GM12892 (cell line): ENCODE measurements around the gene PRRC2B.

Experiments used
- POLR2A ChIP-seq: IDR thresholded peaks from 2 replicates; pipeline ENCODE4 v1.6.1; 2011; ENCODE audit warnings: low read depth, low read length, control low read depth
- POLR2AphosphoS5 ChIP-seq: IDR thresholded peaks from 2 replicates; pipeline ENCODE4 v1.6.1; 2011; ENCODE audit warnings: low read depth, low read length, control low read depth
- TAF1 ChIP-seq: IDR thresholded peaks from 2 replicates; pipeline ENCODE4 v1.6.1; 2011; ENCODE audit warnings: low read depth, mild to moderate bottlenecking, control low read depth, low read length, borderline replicate concordance

GRCh38 chr9:131518553-131518952 is 124.7 kb downstream of the PRRC2B start:
- TF ChIP-seq POLR2AphosphoS5 (no peak), TAF1 (no peak), POLR2A (no peak)
